HEK293 (cell line): ENCODE measurements around the gene MMP28.

Source experiments
- CTCF ChIP-seq: fragments of 450-650 bp; formaldehyde crosslinking; IDR thresholded peaks from 2 replicates; pipeline ENCODE4 v1.5.1; 2016; ENCODE audit warnings: missing biosample characterization, missing genetic modification characterization
- ELK4 ChIP-seq: IDR thresholded peaks from 2 replicates; pipeline ENCODE4 v1.6.1; 2011; ENCODE audit warnings: mild to moderate bottlenecking, low read depth, low read length, borderline replicate concordance
- FEZF1 ChIP-seq: fragments of 450-650 bp; formaldehyde crosslinking; IDR thresholded peaks from 2 replicates; pipeline ENCODE4 v1.5.1; 2016; ENCODE audit warnings: missing biosample characterization, missing genetic modification characterization
- IKZF3 ChIP-seq: fragments of 450-650 bp; IDR thresholded peaks from 2 replicates; pipeline ENCODE4 v1.5.0; 2018; ENCODE audit warnings: missing biosample characterization, mild to moderate bottlenecking, missing genetic modification characterization, moderate library complexity
- KLF17 ChIP-seq: fragments of 450-650 bp; formaldehyde crosslinking; IDR thresholded peaks from 2 replicates; pipeline ENCODE4 v1.5.1; 2016; ENCODE audit warnings: missing biosample characterization, missing genetic modification characterization
- OVOL3 ChIP-seq: fragments of 450-650 bp; formaldehyde crosslinking; IDR thresholded peaks from 2 replicates; pipeline ENCODE4 v1.5.1; 2016; ENCODE audit warnings: missing biosample characterization, missing genetic modification characterization
- PBX3 ChIP-seq: sonication (generic); formaldehyde crosslinking; IDR thresholded peaks from 2 replicates; pipeline ENCODE4 v1.8.1; 2022; ENCODE audit warnings: mild to moderate bottlenecking, moderate library complexity, missing genetic modification reagents
- PRDM4 ChIP-seq: fragments of 450-650 bp; formaldehyde crosslinking; IDR thresholded peaks from 2 replicates; pipeline ENCODE4 v1.5.1; 2017; ENCODE audit warnings: missing biosample characterization, missing genetic modification characterization
- REST ChIP-seq: fragments of 450-650 bp; formaldehyde crosslinking; IDR thresholded peaks from 2 replicates; pipeline ENCODE4 v1.5.1; 2016; ENCODE audit warnings: missing biosample characterization, missing genetic modification characterization
- TCF7L2 ChIP-seq: IDR thresholded peaks from 2 replicates; pipeline ENCODE4 v1.6.1; 2011; ENCODE audit warnings: low read depth, mild to moderate bottlenecking, inconsistent platforms, low read length, moderate library complexity, borderline replicate concordance
- ZBTB17 ChIP-seq: fragments of 450-650 bp; formaldehyde crosslinking; IDR thresholded peaks from 2 replicates; pipeline ENCODE4 v1.5.1; 2016; ENCODE audit warnings: missing biosample characterization, missing genetic modification characterization
- ZBTB8A ChIP-seq: fragments of 450-650 bp; formaldehyde crosslinking; IDR thresholded peaks from 2 replicates; pipeline ENCODE4 v1.5.1; 2016; ENCODE audit warnings: missing biosample characterization, missing genetic modification characterization
- ZNF112 ChIP-seq: fragments of 450-650 bp; formaldehyde crosslinking; IDR thresholded peaks from 2 replicates; pipeline ENCODE4 v1.5.0; 2017; ENCODE audit warnings: missing biosample characterization, missing genetic modification characterization
- ZNF18 ChIP-seq: fragments of 450-650 bp; formaldehyde crosslinking; IDR thresholded peaks from 2 replicates; pipeline ENCODE4 v1.5.1; 2016; ENCODE audit warnings: missing biosample characterization, missing genetic modification characterization
- ZNF24 ChIP-seq: fragments of 450-650 bp; formaldehyde crosslinking; IDR thresholded peaks from 2 replicates; pipeline ENCODE4 v1.5.1; 2016; ENCODE audit warnings: missing biosample characterization, missing genetic modification characterization
- ZNF266 ChIP-seq: fragments of 450-650 bp; formaldehyde crosslinking; IDR thresholded peaks from 2 replicates; pipeline ENCODE4 v1.5.1; 2016; ENCODE audit warnings: missing biosample characterization, missing genetic modification characterization, low read depth
- ZNF274 ChIP-seq, 2 experiments: fragments of 200-500 bp in 1 of 2; fragments of 450-650 bp in 1 of 2; sonication (Bioruptor generic) in 1 of 2; formaldehyde crosslinking in 1 of 2; IDR thresholded peaks; 2 replicates each; pipeline versions ENCODE4 v1.5.1 to v1.6.1; 2014 to 2016; ENCODE audit warnings: borderline replicate concordance in 1 of 2, inconsistent platforms in 1 of 2, low read length in 1 of 2, missing biosample characterization in 1 of 2, missing genetic modification characterization in 1 of 2
- ZNF555 ChIP-seq: fragments of 450-650 bp; formaldehyde crosslinking; conservative IDR thresholded peaks from 2 replicates; pipeline ENCODE4 v1.5.1; 2017; ENCODE audit warnings: missing biosample characterization, mild to moderate bottlenecking, missing genetic modification characterization, inconsistent platforms
- ZNF561 ChIP-seq: fragments of 450-650 bp; IDR thresholded peaks from 2 replicates; pipeline ENCODE4 v1.5.1; 2018; ENCODE audit warnings: missing biosample characterization, missing genetic modification characterization, borderline replicate concordance
- ZNF623 ChIP-seq: fragments of 450-650 bp; formaldehyde crosslinking; IDR thresholded peaks from 2 replicates; pipeline ENCODE4 v1.5.1; 2016; ENCODE audit warnings: missing biosample characterization, missing genetic modification characterization
- ZNF629 ChIP-seq: fragments of 450-650 bp; formaldehyde crosslinking; IDR thresholded peaks from 2 replicates; pipeline ENCODE4 v1.5.1; 2017; ENCODE audit warnings: missing biosample characterization, missing genetic modification characterization
- ZNF704 ChIP-seq: fragments of 450-650 bp; formaldehyde crosslinking; IDR thresholded peaks from 2 replicates; pipeline ENCODE4 v1.5.1; 2016; ENCODE audit warnings: missing biosample characterization, missing genetic modification characterization
- ZNF777 ChIP-seq: fragments of 450-650 bp; formaldehyde crosslinking; IDR thresholded peaks from 2 replicates; pipeline ENCODE4 v1.5.1; 2017; ENCODE audit warnings: missing biosample characterization, missing genetic modification characterization, borderline replicate concordance

The MMP28 gene

GRCh38 chr17:35808962-35809854 lies 13.8 kb upstream of the MMP28 start, which contains the start of gene TAF15 (continued):
- TF ChIP-seq TCF7L2 = no peak; the same call in none of the 2 replicates
- peak; percentile 85 for TF ChIP-seq ZBTB8A (tag by site-specific recombination)
- peak; percentile 96 for TF ChIP-seq ZBTB17 (tag by site-specific recombination)
- TF ChIP-seq ZNF561 (tag by site-specific recombination) = peak; percentile 15
- peak; percentile 60; the same call in 1 of the 2 replicates for TF ChIP-seq PRDM4 (tag by site-specific recombination)
- TF ChIP-seq ZNF704 = no peak
- peak; percentile 59; the same call in 1 of the 2 replicates for TF ChIP-seq ZNF18 (tag by site-specific recombination)
- TF ChIP-seq KLF17 = peak; percentile 73; the same call in 1 of the 2 replicates
- 0 out of 2 replicates have a peak, but pooled peaks have one; percentile 36 for TF ChIP-seq FEZF1 (tag by site-specific recombination)
- no peak for TF ChIP-seq ZNF274 (IDR thresholded peaks at IDR 0.05; ENCODE audit: low read length)
- TF ChIP-seq ZNF274 (tag by site-specific recombination; IDR thresholded peaks at IDR 0.05; ENCODE audit: borderline replicate concordance) = no peak
- no peak for TF ChIP-seq ZNF266 (tag by site-specific recombination)
- no peak; the same call in 1 of the 2 replicates for TF ChIP-seq ZNF24 (tag by site-specific recombination)
- TF ChIP-seq ZNF112 (tag by site-specific recombination) = no peak
- no peak for TF ChIP-seq ZNF777 (tag by site-specific recombination)
- TF ChIP-seq IKZF3 (tag by site-specific recombination) = peak; percentile 87
- peak; percentile 36 for TF ChIP-seq ZNF623 (tag by site-specific recombination)
- TF ChIP-seq ELK4 = no peak
- TF ChIP-seq ZNF629 (tag by site-specific recombination) = peak; percentile 80
- TF ChIP-seq CTCF = peak; percentile 88
- TF ChIP-seq REST (tag by site-specific recombination) = 0 out of 2 replicates have a peak, but pooled peaks have one; percentile 46
- peak; percentile 86; the same call in 1 of the 2 replicates for TF ChIP-seq PBX3
- TF ChIP-seq ZNF555 = no peak
- peak; percentile 64 for TF ChIP-seq OVOL3 (tag by site-specific recombination)
